Measurements from ENCODE around the gene ENDOG.
"Not testable (repeated sequence)": the region's sequence is repeated elsewhere in the genome, so short reads cannot be mapped to it uniquely, and the experiment has no call there.

ENDOG gene

GRCh38 chr9:128818099-128818838, at the start of gene ENDOG:
Gene ENDOG, plus strand, starts transcription at chr9:128818500. Its CDS starts 185 bp downstream, at chr9:128818685.
- DNase-seq (ENCODE audit: low spot score) = peak; percentile 97

GRCh38 chr9:128768606-128769005, 49.7 kb upstream of the ENDOG start:
- DNase-seq (ENCODE audit: low spot score) = no peak

GRCh38 chr9:128770286-128771030, 47.8 kb upstream of the ENDOG start:
- DNase-seq (ENCODE audit: low spot score) = no peak

- DNase-seq (ENCODE audit: low spot score) = peak; percentile 21
Observed at GRCh38 chr9:128771094-128771721, 47.1 kb upstream of the ENDOG start.

- DNase-seq (ENCODE audit: low spot score) = peak; percentile 83
Observed at GRCh38 chr9:128771745-128772519, 46.4 kb upstream of the ENDOG start, which contains the start of gene ZER1. Gene ZER1, minus strand, starts transcription at chr9:128771927. Its CDS starts 16,362 bp downstream, at chr9:128755565.

GRCh38 chr9:128773049-128773448, 45.3 kb upstream of the ENDOG start:
- DNase-seq (ENCODE audit: low spot score) = no peak

GRCh38 chr9:128774804-128775203, 43.5 kb upstream of the ENDOG start:
- DNase-seq (ENCODE audit: low spot score) = no peak

- not testable (repeated sequence) for DNase-seq (ENCODE audit: low spot score)
Observed at GRCh38 chr9:128780093-128780492, 38.2 kb upstream of the ENDOG start.

- DNase-seq (ENCODE audit: low spot score) = no peak
Observed at GRCh38 chr9:128781187-128782070, 36.9 kb upstream of the ENDOG start.

GRCh38 chr9:128782669-128783068, 35.6 kb upstream of the ENDOG start:
- no peak for DNase-seq (ENCODE audit: low spot score)

- DNase-seq (ENCODE audit: low spot score) = no peak
Observed at GRCh38 chr9:128785427-128785826, 32.9 kb upstream of the ENDOG start.

GRCh38 chr9:128786681-128787601, 31.4 kb upstream of the ENDOG start, which contains the start of gene TBC1D13:
Gene TBC1D13, plus strand, starts transcription at chr9:128787253. Its CDS starts 101 bp downstream, at chr9:128787354.
- DNase-seq (ENCODE audit: low spot score) = peak; percentile 68

- DNase-seq (ENCODE audit: low spot score) = peak; percentile 16
Observed at GRCh38 chr9:128787659-128788058, 30.6 kb upstream of the ENDOG start.

- DNase-seq (ENCODE audit: low spot score) = no peak
Observed at GRCh38 chr9:128788445-128788844, 29.9 kb upstream of the ENDOG start.

- DNase-seq (ENCODE audit: low spot score) = no peak
Observed at GRCh38 chr9:128790536-128790935, 27.8 kb upstream of the ENDOG start.

GRCh38 chr9:128792134-128792533, 26.2 kb upstream of the ENDOG start:
- no peak for DNase-seq (ENCODE audit: low spot score)

GRCh38 chr9:128792978-128793686, 25.2 kb upstream of the ENDOG start:
- DNase-seq (ENCODE audit: low spot score) = no peak

GRCh38 chr9:128794961-128795360, 23.3 kb upstream of the ENDOG start:
- not testable (repeated sequence) for DNase-seq (ENCODE audit: low spot score)

GRCh38 chr9:128798896-128799295, 19.4 kb upstream of the ENDOG start:
- DNase-seq (ENCODE audit: low spot score) = no peak
